NCI-H1092 treated with DMSO at 0.1 percent for 48 hours (cell line): Measurements from ENCODE around the gene GPRIN3.
A peak's percentile ranks its signal among the peaks of the same experiment; 100 is the strongest.
"Not testable (repeated sequence)": the region's sequence is repeated elsewhere in the genome, so short reads cannot be mapped to it uniquely, and the experiment has no call there.

Experiments
- DNase-seq: peaks from one replicate; lab custom pipeline; 2025; lab: John Stamatoyannopoulos, UW

Gene GPRIN3

GRCh38 chr4:89311433-89311832, 3.8 kb upstream of the GPRIN3 start:
- no peak for DNase-seq

GRCh38 chr4:89309154-89309553, 1.6 kb upstream of the GPRIN3 start:
- DNase-seq: not testable (repeated sequence)

DNA sequence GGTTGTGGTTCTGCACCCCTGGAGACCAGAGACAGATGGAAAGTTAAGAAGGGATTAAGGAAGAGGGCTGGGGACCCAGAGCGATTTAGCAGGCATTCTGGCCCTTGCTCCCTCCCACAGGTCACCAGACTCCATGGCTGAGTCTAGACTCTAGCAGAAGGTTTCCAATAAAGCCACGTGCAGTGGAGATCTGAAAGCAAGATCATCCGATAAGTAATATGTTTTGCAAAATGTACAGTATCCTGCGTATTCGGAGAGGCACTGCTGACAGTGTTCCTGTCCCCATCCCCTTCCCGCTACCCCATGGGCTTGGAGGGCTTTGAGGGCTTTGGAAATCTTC, 531 bp upstream of the GPRIN3 start:
- DNase-seq: no peak

DNA sequence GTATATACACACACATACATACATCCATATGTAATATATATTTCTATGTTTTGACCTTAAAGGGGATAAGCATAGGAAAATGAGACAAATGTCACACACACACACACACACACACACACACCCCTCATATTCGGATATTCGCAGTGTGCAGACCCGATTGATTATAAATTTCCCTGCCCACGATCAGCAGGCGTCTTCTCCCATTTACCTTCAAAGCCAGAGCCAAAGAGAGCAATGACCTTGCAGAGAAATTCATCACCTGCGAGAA, 488 bp downstream of the GPRIN3 start:
- DNase-seq: no peak

DNA sequence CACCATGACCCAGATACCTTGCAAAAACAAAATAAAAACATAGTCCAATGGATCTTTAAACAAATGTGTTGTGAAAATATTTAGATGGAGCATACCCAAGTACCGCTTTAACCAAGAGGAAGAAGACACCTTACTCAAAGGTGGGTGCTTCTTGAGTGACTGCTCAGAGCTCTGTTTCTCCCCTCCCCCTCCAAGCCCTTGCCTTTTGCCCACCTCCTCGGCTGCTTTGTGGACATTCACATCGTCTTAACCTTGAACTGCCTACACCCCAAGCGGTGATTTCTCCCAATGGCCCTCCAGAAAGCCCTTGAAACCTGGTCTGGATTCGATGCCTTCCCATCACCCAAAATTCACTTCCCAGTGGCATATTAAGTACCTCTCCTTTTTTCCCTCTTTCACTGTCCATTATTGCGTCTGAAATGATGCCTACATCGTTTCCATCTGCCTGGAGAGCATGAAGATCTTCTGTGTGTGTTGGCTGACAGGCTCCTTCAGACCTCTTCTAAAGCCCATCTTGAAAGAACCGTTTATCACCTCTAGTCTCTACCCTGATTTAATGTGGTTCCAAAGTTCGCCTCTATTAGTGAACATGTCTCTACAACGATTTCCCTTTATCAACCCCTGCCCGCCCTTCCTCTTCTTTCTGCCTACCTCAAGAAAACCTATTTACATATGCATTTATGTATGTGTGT, 968 bp downstream of the GPRIN3 start:
- DNase-seq: peak; percentile 39

DNA sequence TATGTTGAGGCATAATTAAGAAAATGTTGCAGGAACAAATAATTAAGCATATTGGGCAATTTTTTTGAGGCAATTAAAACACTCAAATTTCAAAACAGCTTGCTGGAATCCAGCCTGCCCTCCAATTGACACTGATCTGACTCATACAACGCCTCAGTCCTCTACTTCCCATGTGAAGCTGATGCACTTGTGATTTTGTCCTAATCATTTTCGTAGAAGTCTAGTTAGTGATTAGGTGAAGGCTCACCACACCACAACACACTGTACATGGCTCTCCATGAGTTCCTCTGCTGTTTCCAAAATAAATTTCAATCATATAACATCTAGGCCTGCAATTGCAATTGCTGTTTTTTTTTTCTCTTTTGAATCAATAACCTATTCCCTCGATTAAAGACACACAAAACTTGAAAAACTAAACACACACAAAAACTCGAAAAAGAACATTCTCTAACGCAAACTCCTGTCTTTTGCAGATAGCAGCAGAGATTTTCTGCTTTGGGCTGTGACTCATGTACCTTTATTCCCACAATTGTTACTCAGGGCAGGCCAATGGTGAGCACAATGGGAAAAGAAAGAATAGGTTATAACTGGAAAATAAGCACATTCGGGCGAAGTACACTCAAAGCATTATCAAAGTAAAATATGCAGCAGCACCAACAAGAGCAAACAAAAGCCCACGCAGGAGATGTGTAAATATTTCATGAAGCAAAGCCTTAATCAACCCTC, 1.7 kb downstream of the GPRIN3 start:
- no peak for DNase-seq

DNA sequence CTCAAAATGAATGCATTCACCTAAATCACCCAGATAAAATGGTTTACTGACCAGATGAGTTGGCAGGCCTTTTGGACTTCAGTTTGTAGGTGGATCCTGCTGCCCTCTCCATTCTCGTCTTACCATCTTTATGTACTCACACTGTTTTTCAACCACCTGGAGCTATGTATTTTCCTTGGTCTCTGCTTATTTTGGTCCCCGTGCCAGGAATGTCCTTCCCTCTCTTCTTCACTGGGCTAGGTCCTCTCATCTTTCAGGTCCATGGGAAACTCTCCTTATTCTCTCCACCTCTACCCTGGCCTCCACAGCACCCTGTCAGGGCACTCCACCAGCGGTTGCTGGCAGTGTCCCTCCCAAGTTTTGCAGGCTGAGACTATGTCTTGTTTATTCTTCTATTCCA, 2.6 kb downstream of the GPRIN3 start:
- DNase-seq: peak; percentile 30

DNA sequence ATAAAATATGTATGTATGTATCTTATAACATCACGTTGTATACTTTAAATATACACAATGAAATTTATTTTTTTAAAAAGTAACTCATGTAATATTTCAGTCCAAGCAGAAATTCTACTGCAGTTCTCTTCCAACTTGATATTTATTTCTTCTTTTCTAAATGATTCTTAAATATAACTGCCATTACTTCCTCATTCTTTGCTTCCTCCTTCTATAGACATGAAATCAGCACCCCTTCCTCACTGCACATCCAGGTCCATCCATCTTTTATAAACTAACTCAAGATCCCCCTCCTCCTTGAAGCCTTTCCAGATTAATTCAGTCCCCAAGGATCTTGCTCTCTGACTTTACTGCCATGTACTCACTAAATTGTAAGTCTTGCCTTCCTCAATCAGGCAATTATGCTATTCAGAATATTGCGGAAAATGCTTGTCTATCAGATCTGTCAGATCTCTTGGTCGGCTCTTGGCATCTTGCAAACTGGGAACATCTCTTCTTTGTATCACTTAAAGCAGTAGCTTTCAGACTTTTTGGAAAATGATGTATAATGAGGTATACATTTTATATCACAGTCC, 3.7 kb downstream of the GPRIN3 start:
- no peak for DNase-seq

DNA sequence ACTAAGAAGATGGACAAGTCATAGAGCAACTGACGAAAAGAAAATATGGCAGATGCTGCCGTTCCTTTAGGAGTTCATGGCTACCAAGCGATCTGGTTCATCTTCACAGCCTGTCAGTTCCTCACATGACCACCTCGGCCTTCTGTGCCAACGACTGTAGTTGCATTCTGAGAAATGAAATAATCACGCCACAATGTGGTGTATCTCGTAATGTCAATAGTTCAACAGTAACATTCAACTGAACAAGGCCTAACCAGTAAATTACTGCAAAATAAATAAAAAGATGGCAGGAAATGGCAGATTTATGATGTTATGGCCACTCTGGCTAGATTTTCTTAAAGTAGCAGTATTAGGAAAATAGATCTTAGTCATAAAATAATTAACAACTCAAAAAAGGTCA, 4.4 kb downstream of the GPRIN3 start:
- peak; percentile 25 for DNase-seq

GRCh38 chr4:89301902-89302301, 5.7 kb downstream of the GPRIN3 start:
- DNase-seq: no peak

DNA sequence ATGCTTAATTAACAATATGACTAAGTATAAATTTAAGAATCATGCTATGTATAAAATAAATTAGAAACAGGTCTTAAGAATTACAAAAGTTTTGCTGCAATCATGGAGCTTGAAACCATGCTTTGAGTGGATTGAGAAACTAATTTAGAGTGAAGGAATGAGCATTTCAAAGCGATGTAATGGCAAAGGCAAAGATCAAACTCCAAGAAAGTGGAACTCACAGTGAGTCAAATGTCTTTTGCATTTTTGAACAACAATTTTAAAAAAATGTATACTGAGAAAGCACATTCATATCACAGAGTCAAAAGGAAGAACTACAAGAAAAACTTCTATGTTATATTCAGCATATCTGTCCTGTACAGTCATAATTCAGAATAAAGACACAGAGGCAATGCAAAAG, 6.6 kb downstream of the GPRIN3 start:
- DNase-seq: no peak

DNA sequence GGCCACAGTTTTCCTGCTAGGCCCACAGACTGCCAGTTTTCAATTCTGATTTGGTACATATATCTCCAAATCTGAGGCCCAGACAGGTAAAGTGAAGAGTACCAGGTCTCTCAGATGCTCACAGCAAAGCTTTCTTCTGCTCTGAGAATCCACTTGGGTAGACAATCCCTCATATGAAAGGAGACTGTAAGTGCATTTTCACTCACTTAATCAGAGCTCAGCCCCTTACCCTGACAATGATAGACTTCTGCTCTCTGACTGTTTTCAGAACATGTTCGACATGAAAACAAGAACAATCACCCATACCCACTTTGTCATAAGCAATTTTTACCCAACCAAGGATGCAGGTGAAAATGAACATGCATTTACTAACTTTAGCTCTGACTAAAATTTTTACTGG, 7.1 kb downstream of the GPRIN3 start:
- no peak for DNase-seq

DNA sequence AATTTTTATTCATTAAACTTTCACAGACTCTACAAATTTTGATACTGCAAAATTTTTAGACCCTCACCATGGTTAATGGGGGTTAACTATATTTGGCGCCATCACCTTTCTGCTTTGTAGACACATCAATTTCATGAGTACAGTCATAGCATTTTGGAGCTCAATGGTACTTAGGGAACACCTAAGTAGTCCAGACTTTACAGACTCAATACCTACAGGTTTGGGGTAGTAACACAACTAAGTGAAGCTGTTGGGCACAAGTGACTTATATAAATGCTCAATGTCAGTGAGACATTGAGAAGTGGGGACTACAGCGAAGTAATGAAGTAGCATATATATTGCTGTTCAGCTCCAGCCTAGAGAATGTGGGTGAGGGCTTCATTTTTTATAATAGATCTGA, 7.5 kb downstream of the GPRIN3 start:
- no peak for DNase-seq

DNA sequence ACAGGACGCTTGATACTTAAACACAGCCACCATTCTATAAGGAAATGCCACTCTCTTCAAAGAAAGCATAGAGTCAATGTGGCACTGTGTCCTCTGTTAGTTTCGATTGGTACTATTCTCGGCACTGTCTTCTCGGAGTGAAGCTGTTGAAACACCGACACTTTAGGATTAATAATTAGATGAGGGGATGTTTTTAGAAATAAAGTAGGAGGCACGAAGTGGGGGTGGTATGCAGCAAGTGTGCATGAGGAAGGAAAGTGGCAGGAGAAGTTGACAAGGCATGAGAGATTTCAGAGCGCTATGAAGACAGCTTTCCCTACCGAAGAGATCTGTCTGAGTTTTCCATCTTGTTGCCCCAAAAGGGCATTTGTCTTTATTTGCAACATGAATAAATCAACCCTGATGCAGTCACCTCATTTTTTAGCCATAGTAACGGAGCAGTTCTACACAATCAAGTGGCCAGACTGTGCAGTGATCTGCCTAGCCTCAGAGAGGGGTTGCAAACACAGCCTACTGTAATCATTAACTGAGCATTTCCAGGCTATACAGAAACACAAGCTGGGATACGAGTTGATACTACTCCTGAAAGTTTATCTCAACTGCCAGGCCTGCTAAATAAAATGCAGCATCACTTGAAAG, 8.3 kb downstream of the GPRIN3 start:
- DNase-seq: no peak

DNA sequence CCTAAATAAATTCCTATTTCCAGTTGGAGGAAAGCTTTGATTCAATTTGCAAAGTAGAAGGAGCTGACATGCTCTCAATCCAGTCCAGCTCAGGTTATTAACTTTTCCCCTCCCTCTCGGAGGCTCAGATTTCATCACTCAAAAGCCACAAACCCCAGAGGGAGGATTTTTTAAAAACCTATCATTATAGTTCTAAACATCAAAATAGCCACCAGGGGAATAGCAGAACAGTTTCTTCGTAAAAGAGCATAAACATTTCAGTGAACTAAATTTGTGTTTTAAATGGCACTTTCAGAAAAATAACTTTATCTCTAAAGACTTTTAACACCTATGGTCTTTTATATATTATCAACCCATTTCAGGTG, 8.8 kb downstream of the GPRIN3 start:
- DNase-seq: no peak

- DNase-seq: no peak
These were observed 9.4 kb downstream of the GPRIN3 start for GRCh38 chr4:89298155-89298554.

GRCh38 chr4:89296896-89297295, 10.7 kb downstream of the GPRIN3 start:
- no peak for DNase-seq

DNA sequence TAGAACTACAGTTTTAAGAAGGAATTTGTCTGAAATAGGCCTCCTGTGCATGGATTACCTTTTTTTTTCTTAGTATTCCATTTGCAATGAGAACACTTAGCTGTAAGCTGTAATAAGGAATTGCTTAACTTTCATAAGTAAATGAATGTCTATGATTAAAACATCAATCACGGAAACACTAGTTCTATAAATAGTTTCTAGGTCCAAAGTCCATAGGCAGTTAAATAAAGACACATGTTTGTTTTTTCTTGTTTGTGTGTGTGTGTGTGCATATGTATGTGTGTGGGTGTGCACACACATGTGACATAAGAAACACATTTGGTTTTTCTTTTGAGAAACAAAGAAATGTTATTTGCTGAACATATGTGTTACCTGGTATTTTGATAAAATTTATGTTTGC, 11.2 kb downstream of the GPRIN3 start:
- no peak for DNase-seq

GRCh38 chr4:89295415-89295927, 12.1 kb downstream of the GPRIN3 start:
- DNase-seq: no peak

- no peak for DNase-seq
These were observed 12.9 kb downstream of the GPRIN3 start for GRCh38 chr4:89294573-89295269.

GRCh38 chr4:89293299-89293698, 14.3 kb downstream of the GPRIN3 start:
- no peak for DNase-seq

DNA sequence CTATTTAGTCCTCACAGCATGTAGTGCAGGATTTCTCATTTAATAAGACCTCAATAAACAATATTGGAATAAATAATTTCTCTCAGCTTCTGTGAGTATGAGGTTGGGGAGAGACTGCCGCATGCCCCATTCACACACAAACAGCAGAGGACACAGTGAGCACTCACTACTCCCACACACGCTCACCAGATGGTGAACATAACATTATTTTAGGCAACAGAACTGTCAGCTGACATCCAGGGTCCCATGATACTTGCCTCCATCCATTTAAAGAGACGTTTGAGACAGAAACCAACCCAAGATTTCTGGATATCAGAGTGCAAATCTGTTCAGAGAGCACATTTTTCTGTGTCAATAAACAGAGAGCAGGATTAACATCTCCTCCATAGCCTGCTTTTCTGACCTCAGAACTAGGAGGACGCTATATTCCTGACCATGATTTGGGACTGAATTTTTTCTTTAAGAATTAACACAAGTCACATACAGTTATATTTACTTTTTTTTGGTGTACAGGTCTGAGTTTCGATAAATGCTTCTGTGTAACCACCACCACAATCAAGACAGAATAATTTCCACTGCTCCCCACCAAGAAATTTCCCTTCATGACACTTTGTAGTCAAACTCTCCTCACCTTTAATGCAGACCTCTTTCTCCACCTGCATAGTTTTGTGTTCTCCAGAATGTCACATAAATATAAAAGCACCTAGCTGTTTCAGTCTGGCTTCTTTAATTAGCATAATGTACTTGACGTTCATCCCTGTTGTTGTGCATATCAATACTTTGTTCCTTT, 16.7 kb downstream of the GPRIN3 start:
- no peak for DNase-seq
